Erythroblast (primary cell): Measurements from ENCODE around the gene TGM3.

ENCODE experiments used
- GATA1 ChIP-seq: IDR thresholded peaks from 2 replicates; pipeline ENCODE4 v1.6.1; 2011; ENCODE audit warnings: low read depth, mild to moderate bottlenecking, control low read depth, low read length, moderate library complexity
- POLR2A ChIP-seq: IDR thresholded peaks from 2 replicates; pipeline ENCODE4 v1.6.1; 2011; ENCODE audit warnings: mild to moderate bottlenecking, low read length

DNA sequence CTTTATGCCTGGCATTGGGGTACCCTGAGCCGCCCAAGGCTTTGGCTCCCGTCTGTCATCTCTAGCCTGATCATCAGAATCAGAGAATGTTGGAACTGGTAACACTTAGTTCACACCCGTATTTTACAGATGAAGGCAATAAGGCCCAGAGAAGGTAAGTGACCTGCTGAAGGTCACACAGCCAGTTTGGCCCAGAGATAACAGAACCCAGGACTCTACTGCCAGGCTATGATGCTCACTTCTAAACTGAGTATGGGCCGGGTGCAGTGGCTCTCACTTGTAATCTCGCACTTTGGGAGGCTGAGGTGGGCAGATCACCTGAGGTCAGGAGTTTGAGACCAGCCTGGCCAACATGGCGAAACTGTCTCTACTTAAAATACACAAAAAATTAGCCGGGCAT lies 83.1 kb downstream of the TGM3 start:
- no peak for TF ChIP-seq POLR2A
- no peak for TF ChIP-seq GATA1
